ENCODE data around the gene TMEM209. TPM values are rescaled to one million over a fixed set of nuclear protein-coding genes. Genes with fewer than 3 reads are reported as not detected.

Gene TMEM209
- total RNA-seq = 6.5 and 7.2 TPM in 2 replicates

DNA sequence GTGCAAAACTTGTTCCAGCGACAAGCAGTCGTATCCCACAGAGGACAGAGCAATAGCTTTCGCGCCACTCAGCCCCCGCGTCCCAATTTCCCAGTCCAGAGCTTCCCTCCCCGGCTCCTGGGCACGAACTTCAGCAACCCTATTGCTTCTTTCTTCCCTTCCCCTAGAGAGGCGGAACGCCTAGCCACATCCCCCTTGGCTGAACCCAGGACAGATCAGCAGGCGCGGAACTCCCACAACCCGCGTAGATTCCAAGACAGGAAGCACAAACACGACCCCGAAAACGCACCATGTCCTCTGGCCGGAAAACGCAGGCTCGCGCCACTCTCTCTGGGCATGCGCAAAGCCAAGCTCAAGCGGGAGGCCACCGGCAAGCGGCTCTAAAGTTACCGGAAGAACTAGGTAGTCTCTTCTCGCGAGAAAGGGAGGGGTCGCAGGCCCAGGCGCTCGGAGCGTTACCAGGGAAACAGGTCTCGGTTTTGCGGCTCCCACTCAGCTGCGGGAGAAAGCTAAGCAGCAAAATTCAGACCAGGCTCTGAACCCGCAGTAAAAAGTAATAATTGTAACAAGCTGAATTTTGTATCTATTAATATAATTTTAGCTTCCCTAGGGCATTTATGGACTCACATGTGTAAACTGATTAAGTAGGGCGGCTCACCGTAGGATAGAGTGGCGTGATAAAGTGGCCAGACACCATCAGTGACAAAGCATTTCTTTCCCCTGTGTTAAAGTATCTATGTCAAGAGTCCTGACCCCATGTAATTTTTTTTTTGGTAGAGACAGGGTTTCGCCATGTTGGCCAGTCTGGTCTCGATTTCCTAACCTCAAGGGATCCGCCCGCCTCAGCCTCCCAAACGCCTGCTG lies at the start of gene TMEM209:
Gene TMEM209 (minus strand): TSS at position 323 of the 864 bp plus-strand sequence. CDS start 31 bp downstream, at position 292.

DNA sequence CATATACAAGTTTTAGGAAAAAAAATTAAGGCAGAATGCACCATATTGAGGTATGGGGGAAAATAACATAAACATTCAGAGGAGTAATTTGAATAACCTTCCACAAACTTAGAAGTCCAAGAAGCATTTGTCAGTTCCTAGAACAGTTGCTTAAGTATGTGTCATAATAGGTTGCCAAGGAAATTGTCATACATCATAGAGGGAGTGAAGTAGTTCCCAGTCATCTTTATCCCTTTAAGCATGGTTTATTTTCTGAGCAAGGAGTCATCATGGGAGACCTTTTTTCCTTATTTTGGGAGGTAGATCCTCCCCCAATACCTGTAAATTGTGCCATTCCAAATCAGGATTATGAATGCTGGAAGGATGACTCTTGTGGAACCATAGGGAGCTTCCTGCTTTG lies 2.4 kb upstream of the TMEM209 start, which contains the start of gene SSMEM1:
Gene SSMEM1 (plus strand): TSS at position 219 of the 400 bp plus-strand sequence. CDS start 51 bp downstream, at position 270.

Other genes starting within 250 kb of the TMEM209 start
- 13.0 and 13.8 TPM in 2 replicates for gene ZC3HC1, start 154.0 kb downstream of the TMEM209 start, total RNA-seq
- 27.1 and 32.2 TPM in 2 replicates for gene KLHDC10, start 134.9 kb downstream of the TMEM209 start, total RNA-seq
- gene SSMEM1, start 2.5 kb upstream of the TMEM209 start, total RNA-seq = not detected in 2 replicates
- gene CPA2, start 61.5 kb upstream of the TMEM209 start, total RNA-seq = not detected in 2 replicates
- gene CPA4, start 87.8 kb upstream of the TMEM209 start, total RNA-seq = 0.54 TPM in 1 of 2 replicates, not detected in the other
- not detected in 2 replicates for gene CPA5, start 139.4 kb upstream of the TMEM209 start, total RNA-seq
- gene CPA1, start 175.1 kb upstream of the TMEM209 start, total RNA-seq = not detected in 2 replicates
- gene CEP41, start 235.6 kb upstream of the TMEM209 start, total RNA-seq = 2.9 and 4.1 TPM in 2 replicates